HCT116 (cell line): ENCODE data around the gene ESF1. TPM values are rescaled to one million over a fixed set of nuclear protein-coding genes. Genes with fewer than 3 reads are reported as not detected.
"Not testable (repeated sequence)": the region's sequence is repeated elsewhere in the genome, so short reads cannot be mapped to it uniquely, and the experiment has no call there.

Source experiments
- ATAC-seq: fragments of 200-7000 bp; cut with Tn5 transposase; 2 replicates; pipeline ENCODE4 v1.9.1; 2020; ENCODE audit warnings: mild to moderate bottlenecking, moderate library complexity
- BruUV-seq: library from RNA; stranded (reverse); fragments of 400-500 nt; replicated peaks from 2 replicates; lab custom pipeline; 2021; lab: Mats Ljungman, UMichigan
- CTCF ChIA-PET: fragments of 300-600 bp; sonication (Branson Sonifier 250); formaldehyde crosslinking; loops from one replicate; lab custom pipeline; 2021; ENCODE audit warnings: antibody characterized with exemption; lab: Charles Lee
- POLR2A ChIA-PET: fragments of 300-600, 350-600 bp; sonication (Branson Sonifier 250); formaldehyde crosslinking; loops from one replicate; lab custom pipeline; 2021; ENCODE audit warnings: antibody characterized with exemption; lab: Charles Lee
- RAD21 ChIA-PET, 2 experiments: fragments of 300-600 bp; sonication (Branson Sonifier 250); formaldehyde crosslinking; loops; one replicate each; lab custom pipeline; 2023; ENCODE audit warnings: low total read pairs in 2 of 2; ENCODE audit not compliant: uncharacterized antibody in 2 of 2, unreplicated experiment in 2 of 2, low non-redundant PET in 1 of 2; lab: Charles Lee
- DNase-seq: peaks from one replicate; pipeline ENCODE4 v3.0.0-alpha.2; 2010; ENCODE audit warnings: low read depth, low spot score
- H2AFZ ChIP-seq: fragments of 200-600 bp; shearing (Covaris generic), sonication (generic); 2 replicates; pipeline ENCODE4 v1.6.1; 2017; ENCODE audit warnings: low read depth, mixed run types, mixed read lengths, antibody characterized with exemption, low read length; ENCODE audit not compliant: poor library complexity, severe bottlenecking
- H3K27ac ChIP-seq: 2 replicates; pipeline ENCODE4 v1.5.1; 2012; ENCODE audit warnings: low read depth, low read length
- H3K27me3 ChIP-seq: fragments of 200-600 bp; sonication (generic); 2 replicates; pipeline ENCODE4 v1.6.1; 2016; ENCODE audit warnings: mixed run types, low read length, mixed read lengths; ENCODE audit not compliant: insufficient read depth
- H3K36me3 ChIP-seq, 2 experiments: fragments of 200-500 bp in 1 of 2; fragments of 200-600 bp in 1 of 2; sonication (Bioruptor generic) in 1 of 2; sonication (generic) in 1 of 2; 2 replicates each; pipeline versions ENCODE4 v1.5.1 to v1.6.1; 2014 to 2016; ENCODE audit warnings: low read length in 2 of 2, inconsistent platforms in 1 of 2, mixed read lengths in 1 of 2, mixed run types in 1 of 2; ENCODE audit not compliant: insufficient read depth in 2 of 2, control insufficient read depth in 1 of 2
- H3K4me1 ChIP-seq, 2 experiments: fragments of 200-600 bp in 1 of 2; sonication (generic) in 1 of 2; 2 replicates each; pipeline versions ENCODE4 v1.5.1 to v1.6.1; 2012 to 2017; ENCODE audit warnings: low read length in 2 of 2, inconsistent platforms in 1 of 2, mild to moderate bottlenecking in 1 of 2, mixed read lengths in 1 of 2, mixed run types in 1 of 2, moderate library complexity in 1 of 2; ENCODE audit not compliant: insufficient read depth in 2 of 2, control insufficient read depth in 1 of 2
- H3K4me2 ChIP-seq: fragments of 200-600 bp; sonication (generic); 2 replicates; pipeline ENCODE4 v1.6.1; 2017; ENCODE audit warnings: mixed run types, low read length, mixed read lengths
- H3K4me3 ChIP-seq, 2 experiments: fragments of 200-600 bp in 1 of 2; sonication (generic) in 1 of 2; replicated peaks in 1 of 2; 2 replicates each; pipeline ENCODE4 v1.5.1; 2011 to 2016; ENCODE audit warnings: low read length in 2 of 2, control low read depth in 1 of 2, low read depth in 1 of 2, mild to moderate bottlenecking in 1 of 2, mixed read lengths in 1 of 2, mixed run types in 1 of 2
- H3K79me2 ChIP-seq: fragments of 200-600 bp; sonication (generic); 2 replicates; pipeline ENCODE4 v1.6.1; 2017; ENCODE audit warnings: mild to moderate bottlenecking, mixed run types, low read length, moderate library complexity, mixed read lengths; ENCODE audit not compliant: insufficient read depth
- H3K9ac ChIP-seq: fragments of 200-600 bp; sonication (generic); 2 replicates; pipeline ENCODE4 v1.6.1; 2016; ENCODE audit warnings: low read length, mixed read lengths
- H3K9me2 ChIP-seq: fragments of 200-600 bp; sonication (generic), shearing (Covaris generic); 2 replicates; pipeline ENCODE4 v1.6.1; 2017; ENCODE audit warnings: mixed run types, mild to moderate bottlenecking, moderate library complexity; ENCODE audit not compliant: insufficient read depth
- H3K9me3 ChIP-seq, 2 experiments: fragments of 200-500 bp in 1 of 2; fragments of 200-600 bp in 1 of 2; sonication (Bioruptor generic) in 1 of 2; sonication (generic) in 1 of 2; 2 replicates each; pipeline ENCODE4 v1.6.1; 2014 to 2017; ENCODE audit warnings: low read length in 2 of 2, mixed read lengths in 2 of 2, inconsistent platforms in 1 of 2, low read depth in 1 of 2, mild to moderate bottlenecking in 1 of 2, mixed run types in 1 of 2, moderate library complexity in 1 of 2; ENCODE audit not compliant: control insufficient read depth in 1 of 2, insufficient read depth in 1 of 2
- H4K20me1 ChIP-seq: fragments of 200-600 bp; sonication (generic), shearing (Covaris generic); 2 replicates; pipeline ENCODE4 v1.6.1; 2017; ENCODE audit warnings: mixed run types, mild to moderate bottlenecking, moderate library complexity; ENCODE audit not compliant: insufficient read depth
- EGR1 ChIP-seq: IDR thresholded peaks from 2 replicates; pipeline ENCODE4 v1.6.1; 2012; ENCODE audit warnings: low read depth
- FOSL1 ChIP-seq: IDR thresholded peaks from 2 replicates; pipeline ENCODE4 v1.6.1; 2012; ENCODE audit warnings: low read depth
- JUND ChIP-seq: IDR thresholded peaks from 2 replicates; pipeline ENCODE4 v1.6.1; 2012
- POLR2A ChIP-seq: IDR thresholded peaks from 2 replicates; pipeline ENCODE4 v1.7.0; 2011; ENCODE audit warnings: borderline replicate concordance; ENCODE audit not compliant: insufficient read depth, insufficient read length; ENCODE audit errors: extremely low read depth
- SP1 ChIP-seq: IDR thresholded peaks from 2 replicates; pipeline ENCODE4 v1.6.1; 2012; ENCODE audit warnings: low read depth
- ZBTB33 ChIP-seq: IDR thresholded peaks from 2 replicates; pipeline ENCODE4 v1.6.1; 2011; ENCODE audit warnings: mild to moderate bottlenecking, low read length, moderate library complexity; ENCODE audit not compliant: insufficient replicate concordance; ENCODE audit errors: extremely low read depth
- intact Hi-C: fragments of 100-400 bp; cut with micrococcal nuclease; formaldehyde crosslinking; loops from 2 replicates; pipeline ENCODE4 v1.10.0; 2022
- total RNA-seq: library from RNA; stranded (reverse); gene quantifications from one replicate; pipeline ENCODE4 v1.2.1, GENCODE V29; 2021; ENCODE audit not compliant: unreplicated experiment

ESF1 gene
- total RNA-seq, 1 experiment from 2014 or later: 25.4 TPM

- H3K4me1 ChIP-seq, RAD21 ChIA-PET: not testable (repeated sequence)
These were observed 24.2 kb downstream of the ESF1 start for GRCh38 chr20:13760451-13760946.

DNA sequence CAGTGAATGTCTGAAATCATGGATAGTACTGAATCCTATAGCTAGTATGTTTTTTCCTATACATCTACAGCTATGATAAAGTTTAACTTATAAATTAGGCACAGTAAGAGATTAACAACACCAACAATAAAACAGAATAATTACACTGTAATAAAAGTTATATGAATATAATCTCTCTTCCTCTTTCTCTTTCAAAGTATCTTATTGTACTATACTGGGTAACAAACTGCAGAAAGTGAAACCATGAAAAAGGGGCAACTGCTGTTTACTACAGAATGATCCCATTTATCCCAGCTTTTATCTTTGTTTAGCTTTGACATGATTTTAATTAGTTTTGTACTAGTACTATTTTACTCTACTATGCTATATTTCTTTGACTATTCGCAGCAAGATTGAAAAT, 25.8 kb downstream of the ESF1 start:
- H3K4me1 ChIP-seq: no peaks in the 10 kb centered on the region
- intact Hi-C loops: no loop called here
- H4K20me1 ChIP-seq: peaks cover 9% of the 10 kb centered on the region; the same call in 1 of the 2 replicates
- H3K9ac ChIP-seq: no peak overlapping the region
- no peaks in the 10 kb centered on the region for H3K9me3 ChIP-seq
- DNase-seq: no peak
- CTCF ChIA-PET: interaction anchor here (1.0 kb wide), 1 partner anchor 13 kb away, joined by 3 read pairs; no protein-coding TSS in a partner anchor
- ATAC-seq: no peak
- H3K4me2 ChIP-seq: no peak overlapping the region
- H3K9me2 ChIP-seq: no peaks in the 10 kb centered on the region
- H3K36me3 ChIP-seq: peaks cover 32 to 40% of the 10 kb centered on the region in 2 experiments
- peaks cover 24% of the 10 kb centered on the region; the same call in 1 of the 2 replicates for H3K79me2 ChIP-seq
- H3K27me3 ChIP-seq: no peaks in the 10 kb centered on the region
- BruUV-seq: no TSS peak
- H3K4me3 ChIP-seq: no peak overlapping the region
- H3K27ac ChIP-seq: no peak overlapping the region
- TF ChIP-seq JUND: no peak
- RAD21 ChIA-PET: no interaction called here
- POLR2A ChIA-PET: no interaction called here
- H2AFZ ChIP-seq: no peak overlapping the region

More at GRCh38 chr20:13760451-13760946, 24.2 kb downstream of the ESF1 start:
- H3K4me2 ChIP-seq, DNase-seq, H3K4me3 ChIP-seq, BruUV-seq, H3K9me3 ChIP-seq, CTCF ChIA-PET, H4K20me1 ChIP-seq, intact Hi-C loops, H3K27ac ChIP-seq, H3K9ac ChIP-seq, POLR2A ChIA-PET, H3K9me2 ChIP-seq, H3K27me3 ChIP-seq, H2AFZ ChIP-seq, ATAC-seq: not testable (repeated sequence)
- Histone ChIP-seq H3K79me2 (peaks cover 35% of the 10 kb centered on the region), H3K36me3 (peaks cover 36 to 39% of the 10 kb centered on the region in 2 experiments)

DNA sequence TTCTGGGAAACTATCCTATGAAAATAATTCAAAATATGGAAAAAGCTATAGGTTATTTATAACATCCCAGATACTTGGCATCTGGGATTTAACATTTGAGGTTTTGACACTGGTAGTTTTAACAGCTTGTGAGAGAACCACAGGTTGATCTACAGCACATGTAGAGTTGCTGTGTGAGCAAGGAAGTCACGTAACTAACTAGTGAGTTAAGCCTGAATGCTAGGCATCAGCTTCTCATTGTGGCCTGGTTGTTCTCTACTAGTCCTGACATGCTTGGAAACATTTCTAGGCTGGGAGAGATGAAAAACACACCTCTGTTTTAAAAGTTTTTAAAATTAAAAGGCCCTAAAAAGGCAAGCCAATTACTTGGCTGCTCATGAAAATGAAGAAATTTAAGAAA, 28.2 kb downstream of the ESF1 start:
- no peak for TF ChIP-seq POLR2A
- TF ChIP-seq FOSL1: no peak
- TF ChIP-seq EGR1: no peak
- no peak for TF ChIP-seq SP1
- no peak for TF ChIP-seq ZBTB33
- Histone ChIP-seq H3K9me2 (no peaks in the 10 kb centered on the region), H3K9ac (no peak overlapping the region), H3K27me3 (no peaks in the 10 kb centered on the region), H3K9me3 (no peaks in the 10 kb centered on the region), H3K4me3 (no peak overlapping the region), H3K4me1 (no peaks in the 10 kb centered on the region), H3K36me3 (peaks cover 25 to 26% of the 10 kb centered on the region in 2 experiments), H2AFZ (no peak overlapping the region), H3K4me2 (no peak overlapping the region), H3K79me2 (peaks cover 20% of the 10 kb centered on the region; the same call in 1 of the 2 replicates), H4K20me1 (peaks cover 4% of the 10 kb centered on the region; the same call in 1 of the 2 replicates), H3K27ac (no peak overlapping the region)
- no TSS peak for BruUV-seq
- intact Hi-C loops: no loop called here
- ATAC-seq: no peak
- ChIA-PET POLR2A (no interaction called here), CTCF (interaction anchor here (2.8 kb wide), 1 partner anchor 16 kb away, joined by 19 read pairs; no protein-coding TSS in a partner anchor), RAD21 (no interaction called here)
- no peak for DNase-seq
